HG03439 (cell line): ENCODE measurements around the gene ATP23.

Source experiments
- ATAC-seq: cut with Tn5 transposase; IDR thresholded peaks from one replicate; pipeline ENCODE4 v1.9.1; 2021; ENCODE audit warnings: mild to moderate bottlenecking, moderate library complexity; ENCODE audit not compliant: unreplicated experiment

The ATP23 gene

DNA sequence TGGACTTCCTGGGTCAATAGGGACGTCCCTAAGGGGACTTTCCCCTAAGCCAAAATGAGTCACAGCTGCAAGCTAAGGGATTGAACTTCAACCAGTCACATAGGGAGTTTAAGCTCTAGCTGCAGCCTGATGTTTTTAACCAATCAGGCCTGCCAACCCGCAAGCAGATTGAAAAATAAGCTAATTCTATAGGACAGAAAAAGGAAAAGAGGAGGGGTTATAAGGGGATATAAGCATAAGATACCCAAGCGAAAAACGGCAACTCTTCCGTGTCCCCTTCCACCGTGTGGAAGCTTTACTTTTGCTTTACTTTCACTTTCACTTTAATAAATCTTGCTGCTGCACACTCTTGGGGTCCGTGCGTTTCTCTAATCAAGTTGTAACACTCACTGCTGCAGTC lies 24.4 kb downstream of the ATP23 start:
- no peak for ATAC-seq

DNA sequence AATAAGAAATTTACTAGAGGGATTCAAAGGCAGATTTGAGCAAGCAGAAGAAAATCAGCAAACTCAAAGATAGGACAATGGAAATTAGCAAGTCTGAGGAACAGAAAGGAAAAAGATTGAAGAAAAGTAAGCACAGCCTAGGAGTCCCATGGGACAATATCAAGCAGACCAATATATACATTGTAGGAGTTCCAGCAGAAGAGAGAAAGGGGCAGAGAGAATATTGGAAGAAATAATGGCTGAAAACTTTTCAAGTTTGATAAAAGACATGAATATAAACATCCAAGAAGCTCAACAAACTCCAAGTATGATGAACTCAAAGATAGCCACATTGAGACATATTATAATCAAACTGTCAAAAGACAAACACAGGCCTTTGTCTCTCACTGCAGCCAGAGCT lies 25.2 kb downstream of the ATP23 start:
- ATAC-seq, result no peak

DNA sequence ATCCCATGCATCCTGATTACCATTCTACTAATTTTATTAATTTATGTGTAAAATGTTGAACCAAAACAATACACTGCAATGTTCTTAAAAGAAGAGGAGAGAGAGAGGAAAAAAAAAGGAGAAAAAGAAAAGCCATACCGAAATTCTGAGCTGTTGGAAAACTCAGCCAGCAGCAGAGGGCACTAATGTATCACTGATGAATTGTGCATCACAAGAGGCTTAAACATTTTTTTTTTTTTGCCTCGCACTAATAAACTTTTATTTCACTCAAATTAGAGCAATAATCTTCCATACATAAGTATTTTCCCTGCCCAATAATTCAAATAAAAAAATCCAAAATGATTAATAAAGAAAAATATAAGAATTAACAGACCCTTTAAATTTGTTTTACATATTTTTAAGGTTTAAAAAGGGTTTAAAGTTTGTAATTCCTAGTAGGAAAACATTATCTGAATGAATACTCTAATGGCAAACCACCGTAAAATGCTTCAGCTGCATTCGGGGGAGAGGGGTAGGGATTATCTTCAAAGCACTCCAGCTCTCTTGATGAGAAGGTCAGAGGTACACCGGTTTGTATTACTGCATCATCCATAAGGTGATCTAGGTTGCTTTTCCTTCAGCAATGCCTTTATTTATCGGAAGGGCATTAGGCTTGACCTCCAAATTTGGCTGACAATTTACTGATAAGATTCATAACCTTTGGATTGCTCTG lies 41.9 kb downstream of the ATP23 start:
- ATAC-seq, result no peak

DNA sequence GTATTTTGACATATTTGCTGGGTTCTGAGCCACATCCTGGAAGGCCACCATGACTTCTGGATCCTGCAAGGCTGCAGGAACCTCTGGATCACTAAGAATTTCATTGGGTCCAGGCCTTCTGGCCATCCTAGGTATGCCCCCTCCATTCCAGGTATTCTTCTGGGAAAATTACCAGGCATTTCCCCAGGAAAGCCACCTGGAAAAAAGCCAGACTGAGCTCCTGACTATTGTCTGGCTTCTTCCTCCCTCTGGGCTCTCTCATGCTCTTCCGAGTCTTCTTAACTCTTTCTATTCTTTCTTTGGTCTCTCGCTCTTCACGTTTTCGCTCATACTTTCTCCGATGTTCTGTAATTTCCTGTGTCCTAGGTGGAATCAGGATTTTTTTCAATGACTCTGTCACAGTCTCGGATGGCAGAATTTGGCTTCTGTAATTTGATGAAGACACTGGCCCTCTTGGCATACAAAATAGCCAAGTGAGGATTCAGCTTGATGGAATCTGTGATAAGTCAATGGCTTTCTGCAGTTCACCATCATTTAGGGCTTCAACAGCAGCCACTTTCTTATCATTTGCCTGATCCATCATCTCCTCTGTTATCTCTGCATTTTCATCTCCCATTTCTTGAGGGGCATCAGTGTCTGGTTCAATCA lies 42.6 kb downstream of the ATP23 start:
- no peak for ATAC-seq

DNA sequence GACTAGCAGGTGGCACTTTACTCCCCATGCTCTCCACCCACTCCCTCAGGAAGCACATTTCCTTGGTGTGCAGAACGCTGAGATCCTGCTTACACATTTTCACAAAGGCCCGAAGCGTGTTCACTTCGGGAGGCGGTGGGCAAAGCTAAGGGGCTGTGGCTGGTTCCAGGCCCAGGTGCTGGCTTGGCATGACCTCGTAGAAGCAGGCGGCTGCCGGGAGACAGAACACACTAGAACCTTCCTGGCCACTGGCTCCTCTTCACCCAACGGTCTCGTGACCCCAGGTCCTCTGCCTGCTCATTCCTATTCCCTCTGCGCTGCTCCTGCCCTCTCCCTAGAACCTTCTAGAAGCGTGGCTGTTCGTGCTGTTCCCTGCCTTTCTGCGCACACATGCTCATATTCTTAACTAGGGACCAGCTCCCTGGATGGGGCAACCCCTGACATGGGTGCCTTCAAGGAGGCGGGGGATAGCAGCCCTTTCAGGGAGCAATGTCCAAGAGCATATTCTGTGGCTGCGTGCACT lies 43.3 kb downstream of the ATP23 start:
- ATAC-seq, result no peak

DNA sequence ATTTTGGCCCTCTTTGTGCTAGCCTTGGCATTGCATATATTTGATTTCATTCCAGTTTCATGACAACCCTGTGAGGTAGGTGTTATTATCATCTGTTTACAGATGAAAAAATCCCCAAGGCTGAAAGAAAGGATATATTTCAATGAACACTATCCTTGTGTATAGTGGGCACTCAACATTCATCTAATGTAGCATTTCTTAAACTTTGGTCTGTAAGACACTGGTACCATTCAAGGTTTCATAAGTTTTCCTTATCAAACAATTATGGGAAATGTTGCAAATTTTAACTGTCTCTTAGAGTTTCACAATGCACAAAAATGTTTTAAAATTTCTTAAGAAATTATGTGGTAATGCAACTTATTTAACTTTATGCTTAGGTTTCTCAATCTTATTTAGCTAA lies 44.3 kb downstream of the ATP23 start:
- no peak for ATAC-seq

DNA sequence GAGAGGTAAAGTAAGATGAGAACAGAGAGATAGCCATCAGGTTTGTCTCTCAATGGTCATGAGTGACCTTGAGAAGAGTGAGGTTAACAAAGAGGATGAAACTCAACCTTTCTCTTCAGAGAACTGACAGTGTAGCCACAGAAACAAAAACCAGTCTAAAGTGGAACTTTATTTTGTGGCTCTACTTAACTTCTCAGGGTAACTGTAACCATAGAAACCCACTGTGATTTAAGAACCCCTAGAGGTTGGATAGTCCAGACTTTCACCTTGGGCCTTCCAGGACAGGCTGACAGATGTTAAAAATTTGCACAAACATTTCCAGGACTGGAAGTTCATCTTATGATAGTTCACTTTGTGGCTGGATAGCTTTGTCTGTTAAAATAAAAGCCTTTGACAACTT lies 48.5 kb downstream of the ATP23 start:
- no peak for ATAC-seq

DNA sequence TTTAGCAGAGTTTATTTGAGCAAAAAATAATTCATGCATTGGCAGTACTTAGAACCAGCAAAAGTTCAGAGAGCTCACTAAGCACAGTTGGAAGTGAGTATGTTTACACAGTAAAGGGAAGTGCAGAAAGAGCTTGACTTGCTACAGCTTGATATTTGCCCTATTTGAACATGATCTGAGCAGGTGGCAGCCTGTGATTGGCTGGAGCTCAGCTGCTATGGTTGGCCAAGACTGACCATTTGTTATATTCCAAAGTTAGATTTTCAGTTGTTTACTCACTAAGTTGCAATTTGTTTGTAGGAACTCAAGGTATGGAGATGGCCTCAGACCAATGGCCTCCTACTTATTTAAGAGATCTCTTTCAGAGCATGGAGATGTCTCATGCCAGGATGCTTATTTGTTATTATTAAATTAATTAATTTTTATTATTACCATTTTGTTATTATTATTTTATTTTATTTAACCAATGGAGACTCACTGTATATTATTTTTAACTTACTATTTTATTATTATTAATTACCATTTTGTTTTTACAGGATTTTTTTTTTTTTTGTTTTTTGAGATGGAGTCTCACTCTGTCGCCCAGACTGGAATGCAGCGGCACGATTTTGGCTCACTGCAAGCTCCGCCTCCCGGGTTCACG lies 49.0 kb downstream of the ATP23 start:
- no peak for ATAC-seq

DNA sequence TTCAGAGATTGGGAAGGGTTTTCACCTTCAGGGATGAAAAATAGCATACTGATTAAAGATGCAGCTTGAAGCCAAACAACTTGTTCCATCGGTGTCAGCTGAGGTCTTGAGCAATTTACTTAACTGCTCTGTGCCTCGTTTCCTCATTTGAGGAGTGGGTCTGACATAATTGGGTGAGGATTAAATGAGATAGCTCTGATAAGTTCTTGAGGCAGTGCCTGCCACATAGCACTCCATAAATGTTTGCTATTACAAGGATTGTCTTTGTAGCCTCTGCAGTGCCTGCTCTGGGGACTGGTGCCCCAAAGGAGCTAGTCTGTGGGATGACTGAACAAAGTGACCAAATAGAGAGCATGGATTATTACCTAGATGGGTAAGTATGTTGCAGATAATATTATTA lies 50.6 kb downstream of the ATP23 start:
- no peak for ATAC-seq

DNA sequence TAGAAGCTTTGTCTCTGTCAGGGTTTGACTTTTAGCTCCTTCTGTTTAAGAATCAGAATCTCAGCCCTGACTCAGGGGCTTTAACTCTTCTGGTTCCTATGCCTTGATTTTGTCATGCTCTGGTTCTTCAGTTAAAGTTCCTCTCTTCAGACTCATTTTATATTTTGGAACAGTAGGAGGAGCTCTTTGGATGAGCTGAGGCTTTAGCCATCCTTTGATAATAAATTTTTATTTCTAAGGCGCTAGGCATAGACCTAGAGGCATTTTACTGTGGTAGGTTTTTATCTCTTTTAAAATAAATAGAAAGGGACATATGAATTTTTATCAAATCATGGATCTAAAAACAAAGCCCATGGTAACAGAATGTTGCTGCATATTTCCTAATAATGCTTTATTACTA lies 51.7 kb downstream of the ATP23 start:
- ATAC-seq, result no peak

DNA sequence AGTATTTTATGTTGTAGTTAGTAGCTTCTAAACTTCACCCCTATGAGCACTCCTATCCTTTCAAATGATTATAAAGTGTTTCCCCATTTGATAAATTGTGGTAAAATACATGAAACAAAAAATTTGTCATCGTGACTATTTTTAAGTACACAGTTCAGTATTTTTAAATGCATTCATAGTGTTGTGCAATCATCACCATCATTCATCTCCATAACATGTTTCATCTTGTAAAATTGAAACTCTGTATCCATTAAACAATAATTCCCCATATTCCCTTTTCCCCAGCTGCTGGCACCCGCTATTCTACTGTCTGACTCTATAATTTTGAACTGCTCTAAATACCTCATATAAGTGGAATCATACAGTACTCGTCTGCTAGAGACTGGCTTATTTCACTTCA lies 52.5 kb downstream of the ATP23 start:
- ATAC-seq, result no peak

DNA sequence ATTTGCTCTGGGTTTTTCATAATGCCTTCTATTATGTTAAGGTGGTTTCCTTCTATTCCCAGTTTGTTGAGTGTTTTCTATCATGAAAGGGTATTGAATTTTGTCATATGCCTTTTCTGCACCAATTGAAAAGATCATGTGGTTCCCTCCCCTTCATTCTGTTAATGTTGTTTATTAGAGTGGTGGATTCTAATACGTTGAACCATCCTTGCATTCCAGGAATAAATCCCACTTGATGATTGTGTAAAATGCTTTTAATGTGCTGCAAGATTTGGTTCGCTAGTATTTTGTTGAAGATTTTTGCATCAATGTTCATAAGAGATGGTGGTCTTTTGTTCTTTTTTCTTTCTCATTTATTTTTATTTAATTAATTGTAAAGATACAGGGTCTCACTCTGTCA lies 55.2 kb downstream of the ATP23 start:
- no peak for ATAC-seq

DNA sequence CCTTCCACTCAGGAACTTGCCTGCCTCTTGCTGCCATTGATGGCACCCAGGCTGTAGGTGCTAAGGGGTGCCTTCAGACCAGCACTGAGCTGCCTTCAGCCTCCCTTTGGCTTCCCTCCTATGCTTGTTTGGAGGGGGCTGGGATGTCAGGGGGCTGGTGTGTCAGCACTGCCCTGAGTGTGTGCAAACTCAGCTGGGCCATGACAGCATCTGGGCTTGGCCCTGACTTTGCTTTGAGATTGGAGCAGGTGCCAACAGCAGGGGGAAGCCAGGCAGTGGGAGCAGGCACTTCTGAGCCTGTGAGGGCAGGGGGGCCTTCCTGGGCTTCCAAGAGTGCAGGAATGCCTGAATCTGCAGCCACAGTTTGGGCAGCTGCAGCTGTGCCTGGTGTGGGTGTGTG lies 56.9 kb downstream of the ATP23 start:
- ATAC-seq, result no peak

DNA sequence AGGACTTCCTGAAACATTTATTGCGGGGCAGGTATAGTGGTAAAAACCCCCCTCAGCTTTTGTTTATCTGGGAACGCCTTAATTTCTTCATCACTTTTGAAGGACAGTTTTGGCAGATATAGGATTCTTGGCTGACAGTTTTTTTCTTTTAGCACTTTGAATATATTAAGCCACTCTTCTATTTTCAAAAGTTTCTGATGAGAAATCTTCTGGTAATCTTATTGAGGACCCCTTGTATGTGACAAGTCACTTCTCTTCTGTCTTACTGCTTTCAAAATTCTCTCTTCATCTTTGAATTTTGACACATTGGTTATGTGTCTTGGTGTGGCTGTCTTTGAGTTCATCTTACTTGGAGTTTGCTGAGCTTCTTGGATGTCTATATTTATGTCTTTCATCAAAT lies 59.1 kb downstream of the ATP23 start:
- ATAC-seq, result no peak

DNA sequence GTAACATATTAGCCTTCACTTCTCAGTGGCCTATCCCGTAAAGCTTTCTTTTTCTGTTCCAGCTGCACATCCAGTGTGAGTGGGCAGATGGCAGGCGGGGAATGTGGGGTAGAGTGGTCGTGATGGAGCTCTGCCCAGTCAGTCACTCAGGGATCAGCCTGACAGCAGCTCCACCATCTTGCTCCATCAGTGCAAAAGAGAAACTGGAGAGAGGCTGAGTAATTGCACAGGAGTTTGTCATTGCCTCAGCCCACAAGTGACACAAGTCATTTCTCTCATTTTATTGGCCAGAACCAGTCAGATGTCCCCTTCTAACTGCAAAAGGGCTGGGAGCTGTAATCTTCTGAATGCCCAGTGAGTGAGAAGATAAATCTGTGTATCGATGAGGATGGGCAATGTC lies 66.5 kb downstream of the ATP23 start:
- ATAC-seq, result no peak

DNA sequence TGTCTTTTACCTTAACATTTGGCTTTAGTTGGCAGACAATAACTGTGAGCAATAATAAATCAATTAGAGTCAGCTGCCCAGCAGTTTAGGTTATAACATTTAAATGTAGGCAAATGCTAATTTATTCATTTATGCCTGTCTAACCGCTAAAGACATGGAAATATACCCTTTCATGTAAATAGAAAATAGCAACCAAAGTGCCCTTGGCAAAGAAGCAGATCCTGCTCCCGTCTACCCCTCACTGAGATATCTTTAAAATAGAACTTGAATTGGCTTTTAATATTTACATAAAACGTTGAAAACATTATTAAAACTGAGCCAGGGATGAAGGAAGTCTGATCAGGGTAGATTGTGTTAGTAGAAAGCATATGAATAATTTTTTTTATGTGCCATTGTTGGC lies 67.3 kb downstream of the ATP23 start:
- ATAC-seq, result no peak
